Esophagus squamous epithelium (tissue), 5 donors: ENCODE results near the gene PPP2R5C. TPM values are rescaled to one million over a fixed set of nuclear protein-coding genes. Genes with fewer than 3 reads are reported as not detected.

Source experiments
- DNase-seq: peaks from one replicate; lab custom pipeline; 2025; lab: John Stamatoyannopoulos, UW
- H3K27ac ChIP-seq, 4 donors: fragments of 200-600 bp; sonication (generic); one replicate each; pipeline ENCODE4 v1.5.1; 2016 to 2019; ENCODE audit warnings: mild to moderate bottlenecking in 1 of 4
- H3K27me3 ChIP-seq, 4 donors: fragments of 200-600 bp; sonication (generic); 1 replicate in 3 of 4; 2 replicates in 1 of 4; pipeline versions ENCODE4 v1.5.1 to v1.6.0; 2017 to 2021; ENCODE audit warnings: antibody characterized with exemption in 1 of 4
- H3K36me3 ChIP-seq, 3 donors: fragments of 200-600 bp; sonication (generic); one replicate each; pipeline ENCODE4 v1.5.1; 2016 to 2019
- H3K4me1 ChIP-seq, 3 donors: fragments of 200-600 bp; sonication (generic); one replicate each; pipeline ENCODE4 v1.5.1; 2017 to 2019
- H3K4me3 ChIP-seq, 4 donors: fragments of 200-600 bp; sonication (generic); 1 replicate in 3 of 4; 2 replicates in 1 of 4; pipeline ENCODE4 v1.5.1; 2016 to 2019; ENCODE audit warnings: mild to moderate bottlenecking in 2 of 4, moderate library complexity in 1 of 4
- H3K9me3 ChIP-seq, 3 donors: fragments of 200-600 bp; sonication (generic); one replicate each; pipeline ENCODE4 v1.5.1; 2016 to 2019
- CTCF ChIP-seq, 6 experiments: fragments of 450-650 bp in 4 of 6; fragments of 200-600 bp in 2 of 6; sonication (generic) in 2 of 6; IDR thresholded peaks; one replicate each; pipeline ENCODE4 v1.5.1; 2016 to 2019; ENCODE audit warnings: antibody characterized with exemption in 6 of 6, mild to moderate bottlenecking in 4 of 6, moderate library complexity in 4 of 6
- POLR2A ChIP-seq, 4 donors: fragments of 450-650 bp; IDR thresholded peaks; one replicate each; pipeline ENCODE4 v1.6.1; 2017; ENCODE audit warnings: antibody characterized with exemption in 4 of 4, mild to moderate bottlenecking in 4 of 4, moderate library complexity in 3 of 4
- WGBS, 2 donors: methylation state at CpG; one replicate each; pipeline ENCODE4 v1.1.5; 2018; 5-methylcytosine and 5-hydroxymethylcytosine counted together
- intact Hi-C: fragments of 100-400 bp; cut with DNase I; formaldehyde crosslinking; loops from one replicate; pipeline ENCODE4 v1.15.0; 2022
- total RNA-seq, 4 donors: library from RNA; depleted of rRNA; stranded (reverse); fragments of >200 nt; gene quantifications; one replicate each; pipeline ENCODE4 v1.1.0, GENCODE V29; 2016
- donor health status: DM: yes; HTN: yes; CAD: no.

Gene PPP2R5C
- total RNA-seq, 4 donors from 2014 or later: 66.3 to 92.3 (median 83.4) TPM

- WGBS, 2 donors: 55 to 56% methylated on average over 8 to 11 of the region's 11 CpGs
- TF ChIP-seq POLR2A (IDR thresholded peaks at IDR 0.05): no peak
- TF ChIP-seq CTCF (IDR thresholded peaks at IDR 0.05): no peak
Measured at GRCh38 chr14:101808020-101808641, 46.6 kb downstream of the PPP2R5C start.

DNA sequence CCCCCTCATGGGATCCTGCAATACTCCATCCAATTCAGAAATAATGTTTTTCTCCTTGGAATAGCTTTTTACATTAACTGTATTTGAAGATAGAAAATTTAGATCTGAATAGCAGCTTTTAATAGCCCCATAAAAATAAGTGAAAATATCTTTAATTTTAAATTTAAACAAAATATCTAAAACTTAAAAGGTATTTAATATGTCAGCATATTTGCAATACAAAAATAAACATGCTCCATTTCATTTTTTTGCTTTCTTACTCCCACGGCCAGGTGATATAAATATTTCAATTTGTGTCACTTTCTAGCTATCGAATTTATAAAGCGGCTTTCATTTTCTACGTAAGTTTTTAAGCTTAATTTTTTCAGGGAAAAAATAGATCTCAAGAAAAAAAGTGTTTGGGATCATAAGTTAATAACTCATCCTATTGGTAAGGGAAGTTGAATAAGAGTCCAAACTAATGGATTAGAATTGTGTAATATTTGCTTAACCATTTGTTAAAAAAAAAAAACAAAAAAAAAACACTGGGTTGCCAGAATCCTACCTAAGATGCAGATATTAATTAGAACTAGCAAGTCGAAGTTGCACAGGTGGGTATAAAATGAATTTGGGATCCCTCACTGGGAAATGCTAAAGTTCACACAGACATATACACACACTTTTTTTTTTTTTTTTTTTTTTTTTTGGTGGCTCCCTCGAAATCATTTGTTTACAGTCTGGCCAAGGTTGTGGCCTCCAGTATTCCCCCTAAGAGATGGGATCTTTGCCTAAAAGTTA is 47.6 kb downstream of the PPP2R5C start:
- DNase-seq: no peak
- Histone ChIP-seq H3K27ac (peak overlapping the region; percentile 94 to 100 (median 96)), H3K4me1 (peaks cover 28 to 52% (median 30%) of the 10 kb centered on the region in 3 donors), H3K36me3 (peaks cover 0 to 9% (median 0%) of the 10 kb centered on the region in 3 donors), H3K27me3 (no peaks in the 10 kb centered on the region), H3K4me3 (peak overlapping the region; percentile 46 to 71 (median 60)), H3K9me3 (no peaks in the 10 kb centered on the region)
- TF ChIP-seq POLR2A (IDR thresholded peaks at IDR 0.05) (no peak), CTCF (IDR thresholded peaks at IDR 0.05) (no peak)
- 31 to 32% methylated on average over 6 of the region's 6 CpGs for WGBS, 2 donors
- intact Hi-C loops: no loop called here

More at GRCh38 chr14:101808020-101808641, 46.6 kb downstream of the PPP2R5C start:
- no peak for DNase-seq
- Histone ChIP-seq H3K36me3 (peaks cover 0 to 9% (median 0%) of the 10 kb centered on the region in 3 donors), H3K9me3 (no peaks in the 10 kb centered on the region), H3K27ac (peak overlapping the region in 3 of 4 donors; percentile 5 to 100 (median 96)), H3K4me1 (peaks cover 19 to 43% (median 22%) of the 10 kb centered on the region in 3 donors), H3K27me3 (no peaks in the 10 kb centered on the region), H3K4me3 (no peak overlapping the region)
- intact Hi-C loops: no loop called here

DNA sequence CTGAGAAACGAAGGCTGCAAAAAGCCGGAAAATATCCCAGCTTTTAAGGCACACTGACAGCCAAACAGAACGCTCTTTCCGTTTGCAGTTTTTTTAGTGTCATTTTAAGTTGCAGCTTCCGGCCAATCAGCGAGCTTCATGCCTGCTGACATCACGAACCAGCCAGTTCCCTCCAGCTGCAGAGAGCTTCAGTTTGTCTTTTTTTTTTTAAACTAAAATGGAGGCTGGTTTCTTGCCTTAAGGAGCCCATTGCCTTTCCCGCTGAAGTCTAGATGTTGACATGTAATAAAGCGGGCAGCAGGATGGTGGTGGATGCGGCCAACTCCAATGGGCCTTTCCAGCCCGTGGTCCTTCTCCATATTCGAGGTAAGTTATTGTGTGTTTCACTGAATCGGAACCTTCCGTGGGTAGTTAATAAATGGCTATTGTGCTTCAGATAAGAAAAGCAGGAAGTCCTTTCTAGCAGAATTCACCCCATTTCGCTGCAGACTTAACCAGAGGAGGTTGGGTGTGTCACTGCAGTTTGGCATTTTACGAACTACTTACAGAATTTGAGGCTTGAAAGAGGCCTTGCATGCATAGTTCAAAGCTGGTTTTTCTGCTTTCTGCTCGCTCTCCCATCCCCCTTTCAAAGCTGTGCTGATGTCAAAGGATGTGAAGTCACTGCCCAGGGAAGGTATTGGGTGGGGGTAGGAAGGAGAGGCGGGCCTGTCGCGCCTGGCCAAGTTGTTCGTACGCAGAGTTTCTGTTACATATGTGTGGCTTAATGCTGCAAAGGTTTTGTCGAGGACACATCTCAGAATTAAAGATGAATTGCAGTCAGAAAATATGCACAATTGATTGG is 48.4 kb downstream of the PPP2R5C start:
- peaks cover 0 to 12% (median 0%) of the 10 kb centered on the region in 3 donors for H3K36me3 ChIP-seq
- H3K27ac ChIP-seq: peak overlapping the region; percentile 94 to 100 (median 96)
- peak; percentile 44 for DNase-seq
- peak overlapping the region; percentile 46 to 71 (median 60) for H3K4me3 ChIP-seq
- H3K9me3 ChIP-seq: no peaks in the 10 kb centered on the region
- intact Hi-C loops: no loop called here
- TF ChIP-seq POLR2A (IDR thresholded peaks at IDR 0.05) (peak in 3 of 4 donors; percentile 44 to 90 (median 45)), CTCF (IDR thresholded peaks at IDR 0.05) (no peak)
- H3K27me3 ChIP-seq: no peaks in the 10 kb centered on the region
- WGBS, 2 donors: 0% methylated on average over 21 to 23 of the region's 23 CpGs
- peaks cover 28 to 60% (median 30%) of the 10 kb centered on the region in 3 donors for H3K4me1 ChIP-seq

DNA sequence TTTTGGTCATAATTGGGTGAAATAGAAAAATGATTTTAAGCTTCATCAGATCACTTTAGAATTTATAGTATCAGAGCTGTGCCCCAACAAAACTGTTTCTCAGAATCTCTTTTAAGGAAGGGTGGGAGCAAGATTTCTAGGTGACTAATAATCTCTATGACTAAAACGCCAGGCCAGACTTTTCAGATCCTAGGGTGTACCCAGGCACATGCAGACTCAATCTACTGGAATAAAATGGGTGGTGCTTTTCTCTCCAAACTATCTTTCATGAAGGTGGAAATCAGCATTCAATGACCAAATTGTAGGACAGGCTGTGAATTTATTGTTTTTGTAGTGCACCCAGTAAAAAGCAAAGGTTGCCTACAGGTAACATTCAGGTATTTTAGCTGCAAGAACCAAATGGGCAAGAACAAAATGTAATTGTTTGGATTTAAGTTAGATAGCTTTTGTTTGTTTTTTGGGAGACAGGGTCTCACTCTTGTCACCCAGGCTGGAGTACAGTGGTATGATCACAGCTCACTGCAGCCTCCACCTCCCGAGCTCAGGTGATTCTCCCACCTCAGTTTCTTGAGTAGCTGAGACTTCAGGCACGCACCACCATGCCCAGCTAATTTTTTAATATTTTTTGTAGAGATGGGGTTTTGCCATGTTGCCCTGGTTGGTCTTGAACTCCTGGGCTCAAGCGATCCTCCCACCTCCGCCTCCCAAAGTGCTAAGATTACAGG is 49.5 kb downstream of the PPP2R5C start:
- Histone ChIP-seq H3K27me3 (no peaks in the 10 kb centered on the region), H3K4me3 (peak overlapping the region; percentile 46 to 71 (median 60)), H3K9me3 (no peaks in the 10 kb centered on the region), H3K36me3 (peaks cover 0 to 24% (median 0%) of the 10 kb centered on the region in 3 donors), H3K4me1 (peaks cover 28 to 72% (median 33%) of the 10 kb centered on the region in 3 donors), H3K27ac (peak overlapping the region; percentile 94 to 100 (median 96))
- 53 to 55% methylated on average over 5 of the region's 5 CpGs for whole genome bisulfite sequencing, 2 donors
- DNase-seq: no peak
- intact Hi-C loops: no loop called here
- TF ChIP-seq CTCF (IDR thresholded peaks at IDR 0.05) (no peak), POLR2A (IDR thresholded peaks at IDR 0.05) (peak in 1 of 4 donors; percentile 5)
